NT2/D1 (cell line): Measurements from ENCODE around the gene ATG4C.
A peak's percentile ranks its signal among the peaks of the same experiment; 100 is the strongest.
"Not testable (repeated sequence)": the region's sequence is repeated elsewhere in the genome, so short reads cannot be mapped to it uniquely, and the experiment has no call there.

Experiments
- DNase-seq: peaks from one replicate; pipeline ENCODE4 v3.0.0-alpha.2; 2011; ENCODE audit warnings: low read depth, low spot score
- H3K27me3 ChIP-seq: 2 replicates; pipeline ENCODE4 v1.6.0; 2011; ENCODE audit warnings: mild to moderate bottlenecking; ENCODE audit not compliant: insufficient read length, insufficient read depth
- H3K36me3 ChIP-seq: 2 replicates; pipeline ENCODE4 v1.6.1; 2011; ENCODE audit warnings: mild to moderate bottlenecking, low read length, mixed read lengths; ENCODE audit not compliant: insufficient read depth, insufficient read length
- H3K4me1 ChIP-seq: 2 replicates; pipeline ENCODE4 v1.5.1; 2011; ENCODE audit not compliant: insufficient read depth, insufficient read length
- H3K4me3 ChIP-seq: 2 replicates; pipeline ENCODE4 v1.5.1; 2011; ENCODE audit warnings: low read depth; ENCODE audit not compliant: insufficient read length
- H3K9ac ChIP-seq: 2 replicates; pipeline ENCODE4 v1.6.0; 2011; ENCODE audit warnings: low read depth; ENCODE audit not compliant: insufficient read length
- H3K9me3 ChIP-seq: 2 replicates; pipeline ENCODE4 v1.5.1; 2011; ENCODE audit warnings: mild to moderate bottlenecking, low read length; ENCODE audit not compliant: insufficient read depth
- SUZ12 ChIP-seq: IDR thresholded peaks from 2 replicates; pipeline ENCODE4 v1.6.1; 2011; ENCODE audit not compliant: insufficient read length, insufficient read depth; ENCODE audit errors: extremely low read depth
- YY1 ChIP-seq: IDR thresholded peaks from 2 replicates; pipeline ENCODE4 v1.6.1; 2011; ENCODE audit not compliant: insufficient read length, insufficient read depth
- ZNF274 ChIP-seq: IDR thresholded peaks from 2 replicates; pipeline ENCODE4 v1.6.1; 2011; ENCODE audit warnings: mild to moderate bottlenecking, low read depth, low read length

Gene ATG4C

GRCh38 chr1:62783736-62784508 is at the start of gene ATG4C:
TSS of gene ATG4C (plus strand) at chr1:62784132. CDS start at chr1:62803787, 19,655 bp downstream.
- Histone ChIP-seq H3K9ac (peak within 1 kb of the TSS; percentile 81), H3K27me3 (no peaks in the 10 kb centered on the region), H3K9me3 (no peaks in the 10 kb centered on the region), H3K36me3 (no peaks in the 10 kb centered on the region), H3K4me3 (peak within 1 kb of the TSS; percentile 68), H3K4me1 (no peaks in the 10 kb centered on the region)
- no peak for TF ChIP-seq SUZ12
- peak; percentile 55 for TF ChIP-seq YY1
- TF ChIP-seq ZNF274: no peak
- peak; percentile 98 for DNase-seq

- Histone ChIP-seq H3K9ac (no peak overlapping the region), H3K4me1 (no peaks in the 10 kb centered on the region), H3K4me3 (no peak overlapping the region), H3K36me3 (no peaks in the 10 kb centered on the region), H3K9me3 (no peaks in the 10 kb centered on the region), H3K27me3 (no peaks in the 10 kb centered on the region)
- TF ChIP-seq SUZ12: no peak
- TF ChIP-seq ZNF274: no peak
- no peak for TF ChIP-seq YY1
- no peak for DNase-seq
Measured at GRCh38 chr1:62735491-62736171, 48.3 kb upstream of the ATG4C start.

GRCh38 chr1:62740701-62741100 is 43.2 kb upstream of the ATG4C start:
- H3K4me1 ChIP-seq, H3K4me3 ChIP-seq, H3K36me3 ChIP-seq, DNase-seq, H3K9ac ChIP-seq, H3K27me3 ChIP-seq, H3K9me3 ChIP-seq: not testable (repeated sequence)

- no peak for DNase-seq
- TF ChIP-seq ZNF274 (no peak), SUZ12 (no peak), YY1 (no peak)
- no peaks in the 10 kb centered on the region for H3K4me1 ChIP-seq
Measured at GRCh38 chr1:62744611-62745577, 39.0 kb upstream of the ATG4C start.

GRCh38 chr1:62746086-62746808 is 37.7 kb upstream of the ATG4C start:
- no peaks in the 10 kb centered on the region for H3K27me3 ChIP-seq
- TF ChIP-seq YY1 (no peak), SUZ12 (no peak), ZNF274 (no peak)
- H3K4me1 ChIP-seq: no peaks in the 10 kb centered on the region
- H3K36me3 ChIP-seq: no peaks in the 10 kb centered on the region
- no peak overlapping the region for H3K9ac ChIP-seq
- H3K9me3 ChIP-seq: peaks cover 7% of the 10 kb centered on the region; the same call in 1 of the 2 replicates
- DNase-seq: no peak
- H3K4me3 ChIP-seq: no peak overlapping the region

More at GRCh38 chr1:62744611-62745577, 39.0 kb upstream of the ATG4C start:
- H3K36me3 ChIP-seq: no peaks in the 10 kb centered on the region
- no peaks in the 10 kb centered on the region for H3K27me3 ChIP-seq
- no peak overlapping the region for H3K4me3 ChIP-seq
- peaks cover 5% of the 10 kb centered on the region; the same call in 1 of the 2 replicates for H3K9me3 ChIP-seq
- no peak overlapping the region for H3K9ac ChIP-seq

GRCh38 chr1:62746809-62747138 is 37.2 kb upstream of the ATG4C start:
- H3K9me3 ChIP-seq: peaks cover 7% of the 10 kb centered on the region; the same call in 1 of the 2 replicates
- TF ChIP-seq ZNF274 (no peak), SUZ12 (no peak), YY1 (no peak)

More at GRCh38 chr1:62746809-62747138, 37.2 kb upstream of the ATG4C start:
- DNase-seq: no peak
- Histone ChIP-seq H3K27me3 (no peaks in the 10 kb centered on the region), H3K9ac (no peak overlapping the region), H3K4me3 (no peak overlapping the region), H3K36me3 (no peaks in the 10 kb centered on the region), H3K4me1 (no peaks in the 10 kb centered on the region)
